ENCODE data around the gene LDLR. TPM values are rescaled to one million over a fixed set of nuclear protein-coding genes. Genes with fewer than 3 reads are reported as not detected.
"Not testable (repeated sequence)": the region's sequence is repeated elsewhere in the genome, so short reads cannot be mapped to it uniquely, and the experiment has no call there.

Gene LDLR
- total RNA-seq, 4 donors from 2014 or later = 26.4 to 275 (median 109) TPM

DNA sequence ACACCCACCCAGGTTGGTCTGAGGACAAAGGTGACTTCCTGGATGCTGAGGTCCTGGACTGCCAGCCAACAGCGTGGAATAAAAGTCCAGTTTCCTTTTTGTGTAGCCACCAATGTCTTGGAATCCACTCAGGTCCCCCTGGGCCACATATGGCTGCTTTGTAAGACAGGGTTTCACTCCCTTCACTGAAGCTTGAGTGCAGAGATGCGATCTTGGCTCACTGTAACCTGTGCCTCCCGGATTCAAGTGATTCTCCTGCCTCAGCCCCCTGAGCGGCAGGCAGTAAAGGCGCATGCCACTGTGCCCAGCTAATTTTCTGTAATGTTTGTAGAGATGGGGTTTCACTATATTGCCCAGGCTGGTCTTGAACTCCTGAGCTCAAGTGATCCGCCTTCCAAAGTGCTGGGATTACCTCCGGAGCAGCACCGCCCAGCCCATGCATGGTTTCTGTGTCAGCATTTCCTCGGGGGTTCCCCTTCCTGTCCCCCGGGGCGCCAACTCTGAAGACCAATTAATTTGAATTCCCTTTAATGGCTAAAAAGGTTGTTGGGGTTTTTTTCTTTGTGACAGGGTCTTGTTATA, 90.5 kb downstream of the LDLR start:
- intact Hi-C loops (cut with DNase I; ENCODE audit: low total_unique reads) (no loop called here), in situ Hi-C loops (cut with MboI; ENCODE audit: low pct_ligation_motif_present in 1 of 4, low pct_unique_long_range_greater_than_20kb in 1 of 4, low sequenced_read_pairs in 3 of 4) (no loop called here)
- 56% methylated on average over 11 of the region's 11 CpGs; no CpG with 5 or more reads in 1 of the 2 donors for WGBS, 2 donors (ENCODE audit: low coverage in 1 of 2)
- TF ChIP-seq EP300 (IDR thresholded peaks at IDR 0.05; ENCODE audit: low read depth) (no peak), POLR2AphosphoS5 (IDR thresholded peaks at IDR 0.05) (no peak), POLR2A (IDR thresholded peaks at IDR 0.05) (no peak)
- TF ChIP-seq, protein P1, sequence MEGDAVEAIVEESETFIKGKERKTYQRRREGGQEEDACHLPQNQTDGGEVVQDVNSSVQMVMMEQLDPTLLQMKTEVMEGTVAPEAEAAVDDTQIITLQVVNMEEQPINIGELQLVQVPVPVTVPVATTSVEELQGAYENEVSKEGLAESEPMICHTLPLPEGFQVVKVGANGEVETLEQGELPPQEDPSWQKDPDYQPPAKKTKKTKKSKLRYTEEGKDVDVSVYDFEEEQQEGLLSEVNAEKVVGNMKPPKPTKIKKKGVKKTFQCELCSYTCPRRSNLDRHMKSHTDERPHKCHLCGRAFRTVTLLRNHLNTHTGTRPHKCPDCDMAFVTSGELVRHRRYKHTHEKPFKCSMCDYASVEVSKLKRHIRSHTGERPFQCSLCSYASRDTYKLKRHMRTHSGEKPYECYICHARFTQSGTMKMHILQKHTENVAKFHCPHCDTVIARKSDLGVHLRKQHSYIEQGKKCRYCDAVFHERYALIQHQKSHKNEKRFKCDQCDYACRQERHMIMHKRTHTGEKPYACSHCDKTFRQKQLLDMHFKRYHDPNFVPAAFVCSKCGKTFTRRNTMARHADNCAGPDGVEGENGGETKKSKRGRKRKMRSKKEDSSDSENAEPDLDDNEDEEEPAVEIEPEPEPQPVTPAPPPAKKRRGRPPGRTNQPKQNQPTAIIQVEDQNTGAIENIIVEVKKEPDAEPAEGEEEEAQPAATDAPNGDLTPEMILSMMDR (IDR thresholded peaks at IDR 0.05) = no peak
- Histone ChIP-seq H3K9me3 (no peaks in the 10 kb centered on the region), H3K36me3 (no peaks in the 10 kb centered on the region), H3K27me3 (no peaks in the 10 kb centered on the region), H3K4me1 (peaks cover 8 to 27% (median 15%) of the 10 kb centered on the region in 4 donors), H3K27ac (peak overlapping the region; percentile 52 to 96 (median 78)), H3K4me3 (peak overlapping the region in 1 of 4 donors; percentile 9)
- no peak for DNase-seq

DNA sequence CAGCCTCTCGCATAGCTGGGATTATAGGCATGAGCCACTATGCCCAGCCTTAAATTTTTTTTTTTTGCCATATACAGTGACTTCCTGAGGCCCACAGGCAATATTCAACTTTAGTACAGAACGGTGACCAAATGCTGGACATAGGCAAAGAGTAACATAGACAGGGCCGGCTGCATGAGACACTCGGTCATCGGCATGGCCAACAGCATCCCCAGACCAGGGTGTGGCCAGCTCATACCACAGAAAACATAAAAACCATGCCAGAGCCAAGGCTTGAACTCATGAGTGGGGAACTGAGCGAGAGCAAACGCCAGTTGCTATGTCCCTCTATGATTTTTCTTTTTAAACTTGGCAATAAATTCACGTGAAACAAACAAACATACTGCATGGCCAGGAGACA, 91.1 kb downstream of the LDLR start:
- TF ChIP-seq POLR2A (IDR thresholded peaks at IDR 0.05) (no peak), POLR2AphosphoS5 (IDR thresholded peaks at IDR 0.05) (no peak), EP300 (IDR thresholded peaks at IDR 0.05; ENCODE audit: low read depth) (no peak)
- TF ChIP-seq, protein P1 (IDR thresholded peaks at IDR 0.05) = no peak
- Histone ChIP-seq H3K27me3 (no peaks in the 10 kb centered on the region), H3K36me3 (no peaks in the 10 kb centered on the region), H3K9me3 (no peaks in the 10 kb centered on the region), H3K4me3 (no peak overlapping the region), H3K27ac (peak overlapping the region; percentile 52 to 96 (median 78)), H3K4me1 (peaks cover 12 to 32% (median 16%) of the 10 kb centered on the region in 4 donors)
- in situ Hi-C loops (cut with MboI; ENCODE audit: low pct_ligation_motif_present in 1 of 4, low pct_unique_long_range_greater_than_20kb in 1 of 4, low sequenced_read_pairs in 3 of 4) (no loop called here), intact Hi-C loops (cut with DNase I; ENCODE audit: low total_unique reads) (no loop called here)
- WGBS, 2 donors (ENCODE audit: low coverage in 1 of 2) = 51% methylated on average over 8 of the region's 8 CpGs; no CpG with 5 or more reads in 1 of the 2 donors
- no peak for DNase-seq

DNA sequence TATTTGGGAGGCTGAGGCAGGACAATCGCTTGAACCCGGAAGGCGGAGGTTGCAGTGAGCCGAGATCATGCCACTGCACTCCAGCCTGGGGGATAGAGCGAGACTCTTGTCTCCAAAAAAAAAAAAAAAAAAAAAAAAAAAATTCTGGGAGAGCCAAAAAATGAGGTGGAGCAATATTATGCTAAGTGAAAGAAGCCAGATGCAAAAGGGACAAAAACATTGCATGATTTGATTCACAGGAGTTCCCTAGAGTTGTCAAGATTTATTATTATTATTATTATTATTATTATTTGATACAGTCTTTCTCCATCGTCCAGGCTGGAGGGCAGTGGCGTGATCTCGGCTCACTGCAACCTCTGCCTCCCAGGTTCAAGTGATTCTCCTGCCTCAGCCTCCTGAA, 91.7 kb downstream of the LDLR start:
- H3K9me3 ChIP-seq; DNase-seq; in situ Hi-C loops (cut with MboI; ENCODE audit: low pct_ligation_motif_present in 1 of 4, low pct_unique_long_range_greater_than_20kb in 1 of 4, low sequenced_read_pairs in 3 of 4); H3K4me3 ChIP-seq; H3K36me3 ChIP-seq; intact Hi-C loops (cut with DNase I; ENCODE audit: low total_unique reads); H3K27me3 ChIP-seq: not testable (repeated sequence)
- peak overlapping the region; percentile 52 to 96 (median 78) for H3K27ac ChIP-seq
- peak in 2 of 3 donors; percentile 37 to 47 for TF ChIP-seq POLR2AphosphoS5 (IDR thresholded peaks at IDR 0.05)
- peaks cover 15 to 37% (median 17%) of the 10 kb centered on the region in 4 donors for H3K4me1 ChIP-seq
- WGBS, 2 donors (ENCODE audit: low coverage in 1 of 2) = 74% methylated on average over 8 of the region's 8 CpGs; no CpG with 5 or more reads in 1 of the 2 donors

DNA sequence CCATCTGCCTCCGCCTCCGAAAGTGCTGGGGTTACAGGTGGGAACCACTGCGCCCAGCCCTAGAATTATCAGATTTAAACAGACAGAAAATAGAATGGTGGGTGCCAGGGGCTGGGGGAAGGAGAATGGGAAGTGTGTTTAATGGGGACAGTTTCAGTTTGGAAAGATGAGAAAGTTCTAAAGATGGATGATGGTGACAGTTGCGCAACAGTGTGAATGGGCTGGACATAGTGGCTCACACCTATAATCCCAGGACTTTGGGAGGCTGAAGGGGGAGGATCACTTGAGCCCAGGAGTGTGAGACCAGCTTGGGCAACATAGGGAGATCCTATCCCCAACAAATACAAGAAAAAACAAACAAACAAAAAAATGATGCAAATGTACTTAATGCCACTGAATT, 92.2 kb downstream of the LDLR start:
- no peaks in the 10 kb centered on the region for H3K9me3 ChIP-seq
- peak overlapping the region; percentile 52 to 96 (median 78) for H3K27ac ChIP-seq
- H3K36me3 ChIP-seq = no peaks in the 10 kb centered on the region
- no peaks in the 10 kb centered on the region for H3K27me3 ChIP-seq
- peaks cover 15 to 37% (median 17%) of the 10 kb centered on the region in 4 donors for H3K4me1 ChIP-seq
- DNase-seq = no peak
- 90 to 100% methylated on average over 1 to 4 of the region's 4 CpGs for WGBS, 2 donors (ENCODE audit: low coverage in 1 of 2)
- TF ChIP-seq, protein P1 (IDR thresholded peaks at IDR 0.05) = no peak
- TF ChIP-seq POLR2AphosphoS5 (IDR thresholded peaks at IDR 0.05) (no peak), EP300 (IDR thresholded peaks at IDR 0.05; ENCODE audit: low read depth) (no peak), POLR2A (IDR thresholded peaks at IDR 0.05) (no peak)
- in situ Hi-C loops (cut with MboI; ENCODE audit: low pct_ligation_motif_present in 1 of 4, low pct_unique_long_range_greater_than_20kb in 1 of 4, low sequenced_read_pairs in 3 of 4) = no loop called here
- no peak overlapping the region for H3K4me3 ChIP-seq
- intact Hi-C loops (cut with DNase I; ENCODE audit: low total_unique reads) = no loop called here

Other genes starting within 250 kb of the LDLR start
- gene C19orf38, start 241.0 kb upstream of the LDLR start, total RNA-seq = 1 to 10 TPM in 1 of 4 donors, under 1 TPM in 2, not detected in 1; 0.79 to 1.8 (median 0.96) TPM
- gene CARM1, start 217.9 kb upstream of the LDLR start, total RNA-seq = 10 to 100 TPM; 24.9 to 47.6 (median 35.6) TPM
- gene YIPF2, start 160.8 kb upstream of the LDLR start, total RNA-seq = 100 to 1,000 TPM in 1 of 4 donors, 10 to 100 TPM in 3; 23.6 to 134 (median 58.4) TPM
- 10 to 100 TPM; 40.0 to 45.3 (median 43.2) TPM for gene TIMM29, start 160.7 kb upstream of the LDLR start, total RNA-seq
- 100 to 1,000 TPM in 3 of 4 donors, 10 to 100 TPM in 1; 81.9 to 460 (median 118) TPM for gene SMARCA4, start 128.4 kb upstream of the LDLR start, total RNA-seq
- gene SPC24, start 66.3 kb downstream of the LDLR start, total RNA-seq = 10 to 100 TPM in 1 of 4 donors, 1 to 10 TPM in 1, not detected in 2; 2.6 to 47.4 TPM
- gene KANK2, start 108.1 kb downstream of the LDLR start, total RNA-seq = 100 to 1,000 TPM; 145 to 339 (median 243) TPM
- not detected for gene ANGPTL8, start 150.2 kb downstream of the LDLR start, total RNA-seq
- gene DOCK6, start 173.1 kb downstream of the LDLR start, total RNA-seq = 100 to 1,000 TPM in 1 of 4 donors, 10 to 100 TPM in 3; 66.4 to 268 (median 78.4) TPM
- gene TSPAN16, start 206.7 kb downstream of the LDLR start, total RNA-seq = not detected

All from transverse colon (tissue), 4 donors.